Glomerular visceral epithelial cell (primary cell): ENCODE data around the gene LDLRAD3.
"Not testable (repeated sequence)": the region's sequence is repeated elsewhere in the genome, so short reads cannot be mapped to it uniquely, and the experiment has no call there.

Experiments used
- DNase-seq: peaks from one replicate; pipeline ENCODE4 v3.0.0-alpha.2; 2016; ENCODE audit errors: extremely low spot score

LDLRAD3 gene

GRCh38 chr11:35943713-35944502, at the start of gene LDLRAD3:
Gene LDLRAD3 (plus strand): TSS chr11:35944062. CDS start chr11:35944099, 37 bp downstream.
- DNase-seq, result peak; percentile 82

GRCh38 chr11:35897019-35897418, 46.8 kb upstream of the LDLRAD3 start:
- no peak for DNase-seq

- DNase-seq, result no peak
These were observed 40.9 kb upstream of the LDLRAD3 start for GRCh38 chr11:35902961-35903360.

- DNase-seq, result no peak
These were observed 38.1 kb upstream of the LDLRAD3 start for GRCh38 chr11:35905646-35906276.

- no peak for DNase-seq
These were observed 37.6 kb upstream of the LDLRAD3 start for GRCh38 chr11:35906277-35906661.

- DNase-seq, result no peak
These were observed 37.2 kb upstream of the LDLRAD3 start for GRCh38 chr11:35906681-35907080.

GRCh38 chr11:35907648-35908431, 36.0 kb upstream of the LDLRAD3 start:
- peak; percentile 1 for DNase-seq

GRCh38 chr11:35908432-35908771, 35.5 kb upstream of the LDLRAD3 start:
- not testable (repeated sequence) for DNase-seq

- DNase-seq, result no peak
These were observed 34.2 kb upstream of the LDLRAD3 start for GRCh38 chr11:35909511-35910265.

- DNase-seq, result no peak
These were observed 32.8 kb upstream of the LDLRAD3 start for GRCh38 chr11:35911013-35911412.

GRCh38 chr11:35911616-35912165, 32.2 kb upstream of the LDLRAD3 start:
- DNase-seq, result no peak

- DNase-seq, result not testable (repeated sequence)
These were observed 31.4 kb upstream of the LDLRAD3 start for GRCh38 chr11:35912436-35912835.

- DNase-seq, result no peak
These were observed 30.8 kb upstream of the LDLRAD3 start for GRCh38 chr11:35912883-35913624.

- DNase-seq, result no peak
These were observed 29.0 kb upstream of the LDLRAD3 start for GRCh38 chr11:35914816-35915215.

GRCh38 chr11:35916270-35916669, 27.6 kb upstream of the LDLRAD3 start:
- DNase-seq, result no peak

- no peak for DNase-seq
These were observed 26.2 kb upstream of the LDLRAD3 start for GRCh38 chr11:35917676-35918075.

- no peak for DNase-seq
These were observed 25.1 kb upstream of the LDLRAD3 start for GRCh38 chr11:35918716-35919115.

- DNase-seq, result no peak
These were observed 24.6 kb upstream of the LDLRAD3 start for GRCh38 chr11:35919244-35919643.

GRCh38 chr11:35923452-35923851, 20.4 kb upstream of the LDLRAD3 start:
- no peak for DNase-seq

GRCh38 chr11:35924811-35925210, 19.1 kb upstream of the LDLRAD3 start:
- DNase-seq, result no peak

GRCh38 chr11:35927104-35927503, 16.8 kb upstream of the LDLRAD3 start:
- no peak for DNase-seq
